ENCODE results near the gene APBA2. TPM values are rescaled to one million over a fixed set of nuclear protein-coding genes. Genes with fewer than 3 reads are reported as not detected.

The APBA2 gene
- total RNA-seq, 1 experiment from 2014 or later, result 0.31 TPM

- Histone ChIP-seq H3K27me3 (ENCODE audit: control insufficient read depth, insufficient read depth, low read length) (peaks cover 6% of the 10 kb centered on the region; the same call in 1 of the 2 replicates), H3K4me3 (ENCODE audit: low read depth in 2 of 2, low read length in 2 of 2) (no peak overlapping the region), H3K4me1 (ENCODE audit: control insufficient read depth, insufficient read depth, low read length) (no peaks in the 10 kb centered on the region), H3K27ac (ENCODE audit: low read length) (no peak overlapping the region), H3K9me3 (ENCODE audit: control insufficient read depth, insufficient read depth, low read depth, low read length) (no peaks in the 10 kb centered on the region), H3K36me3 (ENCODE audit: control insufficient read depth, insufficient read depth, low read length) (no peaks in the 10 kb centered on the region)
- no peak for ATAC-seq
- in situ Hi-C loops (cut with HindIII; ENCODE audit: low pct_unique_long_range_greater_than_20kb, low sequenced_read_pairs) (no loop called here), intact Hi-C loops (cut with micrococcal nuclease; ENCODE audit: unreplicated experiment) (no loop called here)
- ChIA-PET POLR2A (no interaction called here), CTCF (no interaction called here)
- TF ChIP-seq SIN3A (IDR thresholded peaks at IDR 0.05; ENCODE audit: borderline replicate concordance, insufficient read depth, low read depth, low read length) (no peak), TCF7L2 (IDR thresholded peaks at IDR 0.05; ENCODE audit: low read depth, low read length) (no peak), POLR2AphosphoS5 (IDR thresholded peaks at IDR 0.05; ENCODE audit: low read depth, low read length) (no peak)
- TF ChIP-seq, protein P1, sequence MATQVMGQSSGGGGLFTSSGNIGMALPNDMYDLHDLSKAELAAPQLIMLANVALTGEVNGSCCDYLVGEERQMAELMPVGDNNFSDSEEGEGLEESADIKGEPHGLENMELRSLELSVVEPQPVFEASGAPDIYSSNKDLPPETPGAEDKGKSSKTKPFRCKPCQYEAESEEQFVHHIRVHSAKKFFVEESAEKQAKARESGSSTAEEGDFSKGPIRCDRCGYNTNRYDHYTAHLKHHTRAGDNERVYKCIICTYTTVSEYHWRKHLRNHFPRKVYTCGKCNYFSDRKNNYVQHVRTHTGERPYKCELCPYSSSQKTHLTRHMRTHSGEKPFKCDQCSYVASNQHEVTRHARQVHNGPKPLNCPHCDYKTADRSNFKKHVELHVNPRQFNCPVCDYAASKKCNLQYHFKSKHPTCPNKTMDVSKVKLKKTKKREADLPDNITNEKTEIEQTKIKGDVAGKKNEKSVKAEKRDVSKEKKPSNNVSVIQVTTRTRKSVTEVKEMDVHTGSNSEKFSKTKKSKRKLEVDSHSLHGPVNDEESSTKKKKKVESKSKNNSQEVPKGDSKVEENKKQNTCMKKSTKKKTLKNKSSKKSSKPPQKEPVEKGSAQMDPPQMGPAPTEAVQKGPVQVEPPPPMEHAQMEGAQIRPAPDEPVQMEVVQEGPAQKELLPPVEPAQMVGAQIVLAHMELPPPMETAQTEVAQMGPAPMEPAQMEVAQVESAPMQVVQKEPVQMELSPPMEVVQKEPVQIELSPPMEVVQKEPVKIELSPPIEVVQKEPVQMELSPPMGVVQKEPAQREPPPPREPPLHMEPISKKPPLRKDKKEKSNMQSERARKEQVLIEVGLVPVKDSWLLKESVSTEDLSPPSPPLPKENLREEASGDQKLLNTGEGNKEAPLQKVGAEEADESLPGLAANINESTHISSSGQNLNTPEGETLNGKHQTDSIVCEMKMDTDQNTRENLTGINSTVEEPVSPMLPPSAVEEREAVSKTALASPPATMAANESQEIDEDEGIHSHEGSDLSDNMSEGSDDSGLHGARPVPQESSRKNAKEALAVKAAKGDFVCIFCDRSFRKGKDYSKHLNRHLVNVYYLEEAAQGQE (IDR thresholded peaks at IDR 0.05; ENCODE audit: insufficient read depth in 1 of 2, low read depth in 2 of 2, low read length in 1 of 2), result no peak
- TF ChIP-seq, protein P2, sequence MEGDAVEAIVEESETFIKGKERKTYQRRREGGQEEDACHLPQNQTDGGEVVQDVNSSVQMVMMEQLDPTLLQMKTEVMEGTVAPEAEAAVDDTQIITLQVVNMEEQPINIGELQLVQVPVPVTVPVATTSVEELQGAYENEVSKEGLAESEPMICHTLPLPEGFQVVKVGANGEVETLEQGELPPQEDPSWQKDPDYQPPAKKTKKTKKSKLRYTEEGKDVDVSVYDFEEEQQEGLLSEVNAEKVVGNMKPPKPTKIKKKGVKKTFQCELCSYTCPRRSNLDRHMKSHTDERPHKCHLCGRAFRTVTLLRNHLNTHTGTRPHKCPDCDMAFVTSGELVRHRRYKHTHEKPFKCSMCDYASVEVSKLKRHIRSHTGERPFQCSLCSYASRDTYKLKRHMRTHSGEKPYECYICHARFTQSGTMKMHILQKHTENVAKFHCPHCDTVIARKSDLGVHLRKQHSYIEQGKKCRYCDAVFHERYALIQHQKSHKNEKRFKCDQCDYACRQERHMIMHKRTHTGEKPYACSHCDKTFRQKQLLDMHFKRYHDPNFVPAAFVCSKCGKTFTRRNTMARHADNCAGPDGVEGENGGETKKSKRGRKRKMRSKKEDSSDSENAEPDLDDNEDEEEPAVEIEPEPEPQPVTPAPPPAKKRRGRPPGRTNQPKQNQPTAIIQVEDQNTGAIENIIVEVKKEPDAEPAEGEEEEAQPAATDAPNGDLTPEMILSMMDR (IDR thresholded peaks at IDR 0.05), result no peak
- DNase-seq (ENCODE audit: low read depth, low spot score), result no peak
- no TSS peak for BruUV-seq (replicated peaks)
Observed at GRCh38 chr15:28929200-28929599, 43.4 kb downstream of the APBA2 start.

DNA sequence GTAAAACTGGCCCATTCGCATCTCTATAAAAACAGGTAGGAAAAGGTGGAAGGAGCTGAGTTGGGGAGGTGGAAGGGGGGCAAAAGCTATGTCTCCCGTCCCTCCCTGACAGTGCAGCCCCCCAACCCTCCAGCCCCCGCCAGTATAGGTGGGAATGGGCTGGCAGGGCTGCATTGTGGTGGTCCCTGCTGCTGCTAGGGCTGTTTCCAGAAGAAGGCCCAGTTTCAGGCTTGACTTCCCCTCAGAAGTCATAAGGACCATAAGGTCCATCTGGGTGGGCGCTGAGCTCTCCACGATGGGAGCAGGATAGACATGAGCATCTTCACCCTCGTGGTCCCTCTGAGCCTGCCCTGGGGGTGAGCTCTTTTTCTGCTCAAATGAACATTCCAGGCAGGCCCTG, 44.2 kb downstream of the APBA2 start:
- no TSS peak for BruUV-seq (replicated peaks)
- ChIA-PET CTCF (no interaction called here), POLR2A (interaction anchor here (0.6 kb wide), 1 partner anchor 30 kb away, joined by 3 read pairs; no protein-coding TSS in a partner anchor)
- Histone ChIP-seq H3K36me3 (ENCODE audit: control insufficient read depth, insufficient read depth, low read length) (no peaks in the 10 kb centered on the region), H3K9me3 (ENCODE audit: control insufficient read depth, insufficient read depth, low read depth, low read length) (no peaks in the 10 kb centered on the region), H3K4me3 (ENCODE audit: low read depth in 2 of 2, low read length in 2 of 2) (no peak overlapping the region), H3K27ac (ENCODE audit: low read length) (no peak overlapping the region), H3K27me3 (ENCODE audit: control insufficient read depth, insufficient read depth, low read length) (peaks cover 6% of the 10 kb centered on the region; the same call in 1 of the 2 replicates), H3K4me1 (ENCODE audit: control insufficient read depth, insufficient read depth, low read length) (no peaks in the 10 kb centered on the region)
- in situ Hi-C loops (cut with HindIII; ENCODE audit: low pct_unique_long_range_greater_than_20kb, low sequenced_read_pairs), result no loop called here
- TF ChIP-seq, protein P1 (IDR thresholded peaks at IDR 0.05; ENCODE audit: insufficient read depth in 1 of 2, low read depth in 2 of 2, low read length in 1 of 2), result no peak
- DNase-seq (ENCODE audit: low read depth, low spot score), result no peak
- ATAC-seq, result no peak
- intact Hi-C loops (cut with micrococcal nuclease; ENCODE audit: unreplicated experiment), result no loop called here
